Effector memory CD4-positive, alpha-beta T cell (primary cell): ENCODE measurements around the gene MIAT.
A peak's percentile ranks its signal among the peaks of the same experiment; 100 is the strongest.

Experiments
- DNase-seq, 3 donors: peaks; one replicate each; pipeline ENCODE4 v3.0.0-alpha.2; 2020
- H3K27ac ChIP-seq: 2 replicates; pipeline ENCODE4 v1.7.0; 2013; ENCODE audit warnings: mild to moderate bottlenecking, low read length, moderate library complexity; ENCODE audit not compliant: insufficient read depth, poor library complexity, severe bottlenecking
- H3K27me3 ChIP-seq: replicated peaks from 2 replicates; pipeline ENCODE4 v1.7.0; 2013; ENCODE audit warnings: mild to moderate bottlenecking, low read length; ENCODE audit not compliant: insufficient read depth, control insufficient read depth, poor library complexity, severe bottlenecking
- H3K36me3 ChIP-seq: 2 replicates; pipeline ENCODE4 v1.7.0; 2013; ENCODE audit warnings: mild to moderate bottlenecking, low read length, moderate library complexity; ENCODE audit not compliant: control insufficient read depth, insufficient read depth
- H3K4me1 ChIP-seq: 2 replicates; pipeline ENCODE4 v1.7.0; 2013; ENCODE audit warnings: low read length, mild to moderate bottlenecking; ENCODE audit not compliant: control insufficient read depth, insufficient read depth, poor library complexity, severe bottlenecking
- H3K4me3 ChIP-seq: 2 replicates; pipeline ENCODE4 v1.7.0; 2013; ENCODE audit warnings: low read length, low read depth, mild to moderate bottlenecking; ENCODE audit not compliant: insufficient read depth, poor library complexity, severe bottlenecking
- H3K9me3 ChIP-seq: 2 replicates; pipeline ENCODE4 v1.7.0; 2013; ENCODE audit warnings: mild to moderate bottlenecking, low read length, moderate library complexity; ENCODE audit not compliant: control insufficient read depth

MIAT gene

GRCh38 chr22:26663374-26663923 is 6.1 kb downstream of the MIAT start:
- no peak for DNase-seq
- Histone ChIP-seq H3K4me1 (peaks cover 15% of the 10 kb centered on the region), H3K27ac (no peak overlapping the region), H3K27me3 (no peaks in the 10 kb centered on the region), H3K9me3 (no peaks in the 10 kb centered on the region), H3K36me3 (no peaks in the 10 kb centered on the region), H3K4me3 (no peak overlapping the region)

GRCh38 chr22:26665813-26666231 is 8.4 kb downstream of the MIAT start:
- Histone ChIP-seq H3K27ac (no peak overlapping the region), H3K36me3 (no peaks in the 10 kb centered on the region), H3K4me1 (peaks cover 9% of the 10 kb centered on the region), H3K4me3 (no peak overlapping the region), H3K27me3 (no peaks in the 10 kb centered on the region), H3K9me3 (no peaks in the 10 kb centered on the region)
- no peak for DNase-seq

- Histone ChIP-seq H3K27ac (no peak overlapping the region), H3K9me3 (no peaks in the 10 kb centered on the region), H3K36me3 (no peaks in the 10 kb centered on the region), H3K4me3 (no peak overlapping the region), H3K4me1 (peaks cover 22% of the 10 kb centered on the region), H3K27me3 (no peaks in the 10 kb centered on the region)
- no peak for DNase-seq
Measured at GRCh38 chr22:26667140-26667539, 9.8 kb downstream of the MIAT start.

- no peak for DNase-seq
- H3K27me3 ChIP-seq: no peaks in the 10 kb centered on the region
- H3K4me3 ChIP-seq: no peak overlapping the region
- H3K9me3 ChIP-seq: no peaks in the 10 kb centered on the region
- H3K27ac ChIP-seq: no peak overlapping the region
- H3K4me1 ChIP-seq: peaks cover 36% of the 10 kb centered on the region
- H3K36me3 ChIP-seq: no peaks in the 10 kb centered on the region
Measured at GRCh38 chr22:26669060-26669481, 11.7 kb downstream of the MIAT start.

- Histone ChIP-seq H3K36me3 (no peaks in the 10 kb centered on the region), H3K27ac (peak overlapping the region; percentile 96), H3K9me3 (no peaks in the 10 kb centered on the region), H3K27me3 (no peaks in the 10 kb centered on the region), H3K4me3 (no peak overlapping the region), H3K4me1 (peaks cover 45% of the 10 kb centered on the region)
- no peak for DNase-seq
Measured at GRCh38 chr22:26670459-26670858, 13.1 kb downstream of the MIAT start.

- Histone ChIP-seq H3K4me3 (peak overlapping the region; percentile 70), H3K27me3 (no peaks in the 10 kb centered on the region), H3K4me1 (peaks cover 54% of the 10 kb centered on the region), H3K36me3 (no peaks in the 10 kb centered on the region), H3K27ac (peak overlapping the region; percentile 96), H3K9me3 (no peaks in the 10 kb centered on the region)
- DNase-seq: peak; percentile 59 to 71 (median 62)
Measured at GRCh38 chr22:26671317-26672059, 14.1 kb downstream of the MIAT start.

- no peaks in the 10 kb centered on the region for H3K36me3 ChIP-seq
- peak; percentile 20 to 23 (median 23) for DNase-seq
- no peaks in the 10 kb centered on the region for H3K9me3 ChIP-seq
- peaks cover 54% of the 10 kb centered on the region for H3K4me1 ChIP-seq
- H3K4me3 ChIP-seq: peak overlapping the region; percentile 70
- no peaks in the 10 kb centered on the region for H3K27me3 ChIP-seq
- peak overlapping the region; percentile 96 for H3K27ac ChIP-seq
Measured at GRCh38 chr22:26672060-26672471, 14.7 kb downstream of the MIAT start.

GRCh38 chr22:26672590-26673468 is 15.4 kb downstream of the MIAT start:
- H3K27ac ChIP-seq: peak overlapping the region; percentile 96
- H3K4me3 ChIP-seq: peak overlapping the region; percentile 70
- no peaks in the 10 kb centered on the region for H3K9me3 ChIP-seq
- peaks cover 4% of the 10 kb centered on the region for H3K36me3 ChIP-seq
- peak; percentile 85 to 90 (median 89) for DNase-seq
- no peaks in the 10 kb centered on the region for H3K27me3 ChIP-seq
- peaks cover 54% of the 10 kb centered on the region for H3K4me1 ChIP-seq

GRCh38 chr22:26673486-26673885 is 16.1 kb downstream of the MIAT start:
- peaks cover 4% of the 10 kb centered on the region for H3K36me3 ChIP-seq
- no peaks in the 10 kb centered on the region for H3K9me3 ChIP-seq
- peak overlapping the region; percentile 70 for H3K4me3 ChIP-seq
- peaks cover 57% of the 10 kb centered on the region for H3K4me1 ChIP-seq
- DNase-seq: peak in 1 of 3 donors; percentile 8
- peak overlapping the region; percentile 96 for H3K27ac ChIP-seq
- no peaks in the 10 kb centered on the region for H3K27me3 ChIP-seq
